Breast epithelium (tissue), 3 donors: Measurements from ENCODE around the gene ADSL.

Experiments
- CTCF ChIP-seq, 3 donors: fragments of 450-650 bp; IDR thresholded peaks; one replicate each; pipeline ENCODE4 v1.5.1; 2016 to 2017; ENCODE audit warnings: antibody characterized with exemption in 3 of 3, mild to moderate bottlenecking in 3 of 3, moderate library complexity in 3 of 3
- POLR2A ChIP-seq: fragments of 450-650 bp; IDR thresholded peaks from one replicate; pipeline ENCODE4 v1.6.1; 2016; ENCODE audit warnings: antibody characterized with exemption, mild to moderate bottlenecking, moderate library complexity

- TF ChIP-seq POLR2A (no peak), CTCF (IDR thresholded peaks at IDR 0.05) (no peak)
Measured at GRCh38 chr22:40408718-40409612, 62.7 kb downstream of the ADSL start.
